Kidney tubule cell (primary cell): ENCODE data around the gene ACTRT2.
A peak's percentile ranks its signal among the peaks of the same experiment; 100 is the strongest.

Experiments used
- DNase-seq: peaks from one replicate; pipeline ENCODE4 v3.0.0-alpha.2; 2018; ENCODE audit warnings: low spot score

ACTRT2 gene

GRCh38 chr1:3003039-3003940 is 18.0 kb upstream of the ACTRT2 start:
- DNase-seq: no peak

- no peak for DNase-seq
These were observed 17.4 kb upstream of the ACTRT2 start for GRCh38 chr1:3003941-3004270.

- no peak for DNase-seq
These were observed 16.7 kb upstream of the ACTRT2 start for GRCh38 chr1:3004285-3005205.

- DNase-seq: no peak
These were observed 15.5 kb upstream of the ACTRT2 start for GRCh38 chr1:3005771-3006170.

- DNase-seq: no peak
These were observed 13.7 kb upstream of the ACTRT2 start for GRCh38 chr1:3007298-3008147.

GRCh38 chr1:3009021-3009420 is 12.2 kb upstream of the ACTRT2 start:
- no peak for DNase-seq

- DNase-seq: no peak
These were observed 11.7 kb upstream of the ACTRT2 start for GRCh38 chr1:3009556-3009955.

GRCh38 chr1:3011127-3011526 is 10.1 kb upstream of the ACTRT2 start:
- DNase-seq: no peak

- DNase-seq: no peak
These were observed 9.4 kb upstream of the ACTRT2 start for GRCh38 chr1:3011631-3012455.

- DNase-seq: peak; percentile 9
These were observed 8.6 kb upstream of the ACTRT2 start for GRCh38 chr1:3012456-3013291.

- no peak for DNase-seq
These were observed 7.8 kb upstream of the ACTRT2 start for GRCh38 chr1:3013371-3014049.

GRCh38 chr1:3014050-3014440 is 7.2 kb upstream of the ACTRT2 start:
- DNase-seq: no peak

- DNase-seq: no peak
These were observed 6.6 kb upstream of the ACTRT2 start for GRCh38 chr1:3014443-3015268.

GRCh38 chr1:3015269-3015635 is 6.0 kb upstream of the ACTRT2 start:
- no peak for DNase-seq

GRCh38 chr1:3015744-3016143 is 5.5 kb upstream of the ACTRT2 start:
- DNase-seq: no peak

- no peak for DNase-seq
These were observed 4.4 kb upstream of the ACTRT2 start for GRCh38 chr1:3016641-3017439.

- DNase-seq: no peak
These were observed 3.7 kb upstream of the ACTRT2 start for GRCh38 chr1:3017440-3018050.

- DNase-seq: no peak
These were observed 3.2 kb upstream of the ACTRT2 start for GRCh38 chr1:3018051-3018471.
